Suprapubic skin (tissue), 4 donors: ENCODE data around the gene UGGT2. TPM values are rescaled to one million over a fixed set of nuclear protein-coding genes. Genes with fewer than 3 reads are reported as not detected.

ENCODE experiments used
- DNase-seq, 2 donors: peaks; one replicate each; pipeline ENCODE4 v3.0.0-alpha.2; 2019; ENCODE audit warnings: low spot score in 2 of 2
- H3K27ac ChIP-seq: fragments of 200-600 bp; sonication (generic); one replicate; pipeline ENCODE4 v1.5.1; 2019
- H3K27me3 ChIP-seq: fragments of 200-600 bp; sonication (generic); one replicate; pipeline ENCODE4 v1.5.1; 2019
- H3K36me3 ChIP-seq: fragments of 200-600 bp; sonication (generic); one replicate; pipeline ENCODE4 v1.5.1; 2019
- H3K4me1 ChIP-seq: fragments of 200-600 bp; sonication (generic); one replicate; pipeline ENCODE4 v1.5.1; 2019
- H3K4me3 ChIP-seq: fragments of 200-600 bp; sonication (generic); one replicate; pipeline ENCODE4 v1.5.1; 2019; ENCODE audit warnings: mild to moderate bottlenecking
- H3K9me3 ChIP-seq: fragments of 200-600 bp; sonication (generic); one replicate; pipeline ENCODE4 v1.5.1; 2019
- EP300 ChIP-seq: sonication (generic); formaldehyde crosslinking; IDR thresholded peaks from one replicate; pipeline ENCODE4 v1.6.1; 2017; ENCODE audit warnings: antibody characterized with exemption
- POLR2A ChIP-seq, 2 donors: fragments of 450-650 bp; IDR thresholded peaks; one replicate each; pipeline ENCODE4 v1.6.1; 2017; ENCODE audit warnings: antibody characterized with exemption in 2 of 2, mild to moderate bottlenecking in 2 of 2, moderate library complexity in 2 of 2
- POLR2AphosphoS5 ChIP-seq, 3 donors: sonication (generic); formaldehyde crosslinking; IDR thresholded peaks; one replicate each; pipeline ENCODE4 v1.6.1; 2017; ENCODE audit warnings: antibody characterized with exemption in 3 of 3
- WGBS: methylation state at CpG from one replicate; pipeline ENCODE4 v1.1.5; 2018; 5-methylcytosine and 5-hydroxymethylcytosine counted together
- total RNA-seq, 4 donors: library from RNA; depleted of rRNA; stranded (reverse); fragments of >200 nt; gene quantifications; one replicate each; pipeline ENCODE4 v1.1.0, GENCODE V29; 2016
- TF ChIP-seq, protein P1 (sequence below), 2 donors: fragments of 200-600 bp in 1 of 2; fragments of 450-650 bp in 1 of 2; sonication (generic) in 1 of 2; IDR thresholded peaks; one replicate each; pipeline ENCODE4 v1.5.1; 2016 to 2019; ENCODE audit warnings: antibody characterized with exemption in 2 of 2, mild to moderate bottlenecking in 1 of 2, moderate library complexity in 1 of 2

Gene UGGT2
- total RNA-seq, 4 donors from 2014 or later: 11.8 to 38.9 (median 13.7) TPM

DNA sequence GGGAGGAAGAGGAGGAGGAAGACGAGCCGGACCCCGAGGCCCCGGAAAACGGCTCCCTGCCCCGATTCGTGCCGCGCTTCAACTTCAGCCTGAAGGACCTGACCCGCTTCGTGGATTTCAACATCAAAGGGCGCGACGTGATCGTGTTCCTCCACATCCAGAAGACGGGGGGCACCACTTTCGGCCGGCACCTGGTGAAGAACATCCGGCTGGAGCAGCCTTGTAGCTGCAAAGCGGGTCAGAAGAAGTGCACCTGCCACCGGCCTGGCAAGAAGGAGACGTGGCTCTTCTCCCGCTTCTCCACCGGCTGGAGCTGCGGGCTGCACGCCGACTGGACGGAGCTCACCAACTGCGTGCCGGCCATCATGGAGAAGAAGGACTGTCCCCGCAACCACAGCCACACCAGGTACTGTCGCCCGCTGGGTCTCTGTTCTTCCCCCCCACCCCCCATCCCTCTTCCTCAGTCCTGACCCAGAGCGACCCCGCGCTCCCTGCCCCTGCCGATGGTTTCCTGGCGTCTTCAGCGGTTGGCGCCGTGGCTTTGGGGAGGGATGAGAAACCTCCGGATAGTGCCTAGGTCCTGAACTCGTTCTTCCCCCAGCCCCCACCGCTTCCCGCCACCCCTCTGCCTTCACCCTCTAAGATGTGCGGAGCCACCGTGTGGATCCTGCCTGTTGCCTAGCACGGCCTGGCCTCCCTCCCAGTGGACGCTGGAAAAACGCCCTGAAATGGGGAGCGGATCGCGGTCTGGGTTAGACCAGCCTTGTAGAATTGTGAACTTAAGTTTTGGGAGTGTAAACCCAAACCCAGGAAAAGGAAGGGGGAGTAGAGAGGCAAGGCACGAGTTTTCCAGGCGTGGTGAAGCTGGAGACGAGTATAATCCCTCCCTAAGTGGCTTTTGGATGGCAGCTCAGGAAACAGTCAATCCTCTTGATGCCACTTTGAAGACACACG is 38.2 kb upstream of the UGGT2 start:
- TF ChIP-seq POLR2AphosphoS5 (IDR thresholded peaks at IDR 0.05): no peak
- H3K27me3 ChIP-seq: peaks cover 78% of the 10 kb centered on the region
- H3K4me1 ChIP-seq: peaks cover 20% of the 10 kb centered on the region
- peak; percentile 65 to 75 for DNase-seq
- H3K4me3 ChIP-seq: peak overlapping the region; percentile 63
- H3K36me3 ChIP-seq: no peaks in the 10 kb centered on the region
- no peaks in the 10 kb centered on the region for H3K9me3 ChIP-seq
- no peak overlapping the region for H3K27ac ChIP-seq
- 3% methylated on average over 33 of the region's 57 CpGs for WGBS

DNA sequence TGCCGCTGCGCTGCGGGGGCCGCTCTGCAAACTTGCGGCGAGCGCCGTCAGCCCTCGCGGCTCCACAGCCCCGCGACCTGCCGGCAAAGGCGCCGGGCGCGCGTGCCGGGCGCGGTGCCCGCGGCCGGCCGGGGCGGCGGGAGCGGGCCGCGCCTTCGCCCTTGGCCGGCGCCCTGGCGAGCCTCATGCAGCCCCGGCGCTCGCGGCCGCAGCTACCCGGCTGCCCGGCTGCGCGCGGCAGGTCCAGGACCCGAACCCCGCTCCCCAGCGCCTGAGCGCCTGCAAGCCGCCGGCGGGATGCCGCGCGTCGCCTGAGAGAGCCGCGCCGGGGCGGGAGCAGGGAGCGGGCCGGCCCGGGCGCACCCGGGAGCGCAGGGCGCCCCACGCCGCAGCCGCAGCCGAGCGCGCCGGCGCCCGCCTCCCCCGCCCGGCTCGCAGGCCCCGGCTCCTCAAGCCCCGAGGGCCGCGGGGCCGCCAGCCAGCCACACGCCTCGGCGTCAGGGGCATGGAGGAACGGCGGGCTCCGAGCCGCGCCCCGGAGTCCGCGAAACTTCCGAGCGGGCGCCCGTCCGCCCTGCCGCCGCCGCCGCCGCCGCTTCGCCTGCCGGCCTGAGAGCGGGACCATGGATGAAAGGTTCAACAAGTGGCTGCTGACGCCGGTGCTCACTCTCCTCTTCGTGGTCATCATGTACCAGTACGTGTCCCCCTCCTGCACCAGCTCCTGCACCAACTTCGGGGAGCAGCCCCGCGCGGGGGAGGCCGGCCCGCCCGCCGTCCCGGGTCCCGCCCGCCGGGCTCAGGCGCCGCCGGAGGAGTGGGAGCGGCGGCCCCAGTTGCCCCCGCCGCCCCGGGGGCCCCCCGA is 37.3 kb upstream of the UGGT2 start:
- peaks cover 20% of the 10 kb centered on the region for H3K4me1 ChIP-seq
- no peaks in the 10 kb centered on the region for H3K9me3 ChIP-seq
- H3K36me3 ChIP-seq: no peaks in the 10 kb centered on the region
- peaks cover 78% of the 10 kb centered on the region for H3K27me3 ChIP-seq
- no peak overlapping the region for H3K27ac ChIP-seq
- peak overlapping the region; percentile 63 for H3K4me3 ChIP-seq
- DNase-seq: no peak
- no peak for TF ChIP-seq POLR2A (IDR thresholded peaks at IDR 0.05)
- TF ChIP-seq, protein P1, sequence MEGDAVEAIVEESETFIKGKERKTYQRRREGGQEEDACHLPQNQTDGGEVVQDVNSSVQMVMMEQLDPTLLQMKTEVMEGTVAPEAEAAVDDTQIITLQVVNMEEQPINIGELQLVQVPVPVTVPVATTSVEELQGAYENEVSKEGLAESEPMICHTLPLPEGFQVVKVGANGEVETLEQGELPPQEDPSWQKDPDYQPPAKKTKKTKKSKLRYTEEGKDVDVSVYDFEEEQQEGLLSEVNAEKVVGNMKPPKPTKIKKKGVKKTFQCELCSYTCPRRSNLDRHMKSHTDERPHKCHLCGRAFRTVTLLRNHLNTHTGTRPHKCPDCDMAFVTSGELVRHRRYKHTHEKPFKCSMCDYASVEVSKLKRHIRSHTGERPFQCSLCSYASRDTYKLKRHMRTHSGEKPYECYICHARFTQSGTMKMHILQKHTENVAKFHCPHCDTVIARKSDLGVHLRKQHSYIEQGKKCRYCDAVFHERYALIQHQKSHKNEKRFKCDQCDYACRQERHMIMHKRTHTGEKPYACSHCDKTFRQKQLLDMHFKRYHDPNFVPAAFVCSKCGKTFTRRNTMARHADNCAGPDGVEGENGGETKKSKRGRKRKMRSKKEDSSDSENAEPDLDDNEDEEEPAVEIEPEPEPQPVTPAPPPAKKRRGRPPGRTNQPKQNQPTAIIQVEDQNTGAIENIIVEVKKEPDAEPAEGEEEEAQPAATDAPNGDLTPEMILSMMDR (IDR thresholded peaks at IDR 0.05): no peak
- no CpG with 5 or more reads among the region's 133 CpGs for WGBS

DNA sequence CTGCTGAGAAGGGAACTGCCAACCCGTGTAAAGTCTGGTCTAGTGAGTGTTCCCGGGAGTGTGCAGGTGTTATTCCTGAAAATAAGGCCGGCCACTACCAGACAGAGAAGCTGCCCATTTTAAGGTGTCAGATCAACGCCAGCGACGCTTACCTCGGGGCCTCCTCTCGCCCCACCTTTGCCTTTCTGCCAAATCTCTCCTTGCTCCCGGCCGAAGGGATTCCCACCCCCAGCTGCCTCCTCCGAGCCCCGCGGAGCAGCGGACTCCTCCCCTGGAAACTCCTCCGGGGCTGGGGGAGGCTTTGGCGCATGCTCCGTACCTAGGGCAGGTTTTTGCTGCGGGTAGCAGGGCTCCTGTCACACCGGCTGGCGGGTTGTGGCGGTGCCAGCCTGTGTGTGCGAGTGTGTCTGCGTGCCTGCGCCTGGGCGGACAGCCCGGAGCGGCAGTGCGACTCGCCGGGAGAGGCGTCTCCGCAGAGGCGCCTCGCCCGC is 36.6 kb upstream of the UGGT2 start, which contains the start of gene HS6ST3:
HS6ST3 (plus strand) TSS at position 359 of the 491 bp plus-strand sequence.
- no peak for TF ChIP-seq POLR2A (IDR thresholded peaks at IDR 0.05)
- TF ChIP-seq EP300: no peak
- no peak for TF ChIP-seq POLR2AphosphoS5 (IDR thresholded peaks at IDR 0.05)
- TF ChIP-seq, protein P1 (IDR thresholded peaks at IDR 0.05): no peak
- 5% methylated on average over 3 of the region's 35 CpGs for WGBS
- H3K27me3 ChIP-seq: peaks cover 81% of the 10 kb centered on the region
- peak in 1 of 2 donors; percentile 58 for DNase-seq
- peak within 1 kb of the TSS; percentile 63 for H3K4me3 ChIP-seq
- no peaks in the 10 kb centered on the region for H3K9me3 ChIP-seq
- peaks cover 20% of the 10 kb centered on the region for H3K4me1 ChIP-seq
- no peaks in the 10 kb centered on the region for H3K36me3 ChIP-seq
- no peak within 1 kb of the TSS for H3K27ac ChIP-seq

DNA sequence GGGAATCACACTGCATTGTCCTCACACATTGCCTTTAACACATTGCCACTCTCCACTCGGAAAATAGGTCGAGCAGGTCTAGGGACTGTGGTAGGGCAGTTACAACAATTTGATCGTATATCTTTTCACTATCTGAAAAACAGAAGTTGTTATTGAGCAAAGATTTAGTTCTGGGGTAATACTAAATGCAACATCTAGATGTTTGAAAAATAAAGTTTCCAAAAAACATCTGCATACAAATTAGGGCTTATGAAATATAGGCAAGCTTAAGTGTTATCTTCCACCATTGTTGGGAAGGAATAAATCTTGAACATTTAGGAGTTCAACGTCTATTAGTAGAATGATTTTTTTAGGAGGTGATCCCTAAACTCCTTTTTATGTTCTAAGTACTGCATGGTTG is 35.9 kb upstream of the UGGT2 start:
- no peak for DNase-seq
- H3K9me3 ChIP-seq: no peaks in the 10 kb centered on the region
- TF ChIP-seq EP300 (no peak), POLR2A (IDR thresholded peaks at IDR 0.05) (no peak), POLR2AphosphoS5 (IDR thresholded peaks at IDR 0.05) (no peak)
- TF ChIP-seq, protein P1 (IDR thresholded peaks at IDR 0.05): no peak
- peaks cover 20% of the 10 kb centered on the region for H3K4me1 ChIP-seq
- H3K36me3 ChIP-seq: no peaks in the 10 kb centered on the region
- 46% methylated on average over 4 of the region's 4 CpGs for WGBS
- no peak overlapping the region for H3K4me3 ChIP-seq
- no peak overlapping the region for H3K27ac ChIP-seq
- H3K27me3 ChIP-seq: peaks cover 77% of the 10 kb centered on the region

DNA sequence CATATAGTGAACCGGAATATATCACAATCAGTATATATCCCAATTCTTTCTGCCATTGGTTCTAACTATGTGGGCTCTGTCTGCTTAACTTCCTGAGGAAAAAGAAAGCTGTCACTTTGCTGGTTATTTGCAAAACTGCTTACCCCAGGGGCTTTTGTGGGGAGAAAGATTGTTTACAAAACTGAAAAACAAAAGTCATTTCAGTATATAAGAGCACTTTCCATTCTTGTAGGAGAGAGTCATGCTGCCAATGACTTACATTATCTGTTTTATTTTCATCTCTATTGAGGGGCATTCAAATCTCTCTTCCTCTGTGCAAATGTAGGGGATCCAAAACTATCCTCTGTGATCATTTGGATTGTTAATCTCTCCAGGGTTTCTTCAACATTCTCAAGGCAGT is 33.5 kb upstream of the UGGT2 start:
- 94% methylated on average over 1 of the region's 1 CpG for WGBS
- DNase-seq: no peak
- Histone ChIP-seq H3K4me3 (no peak overlapping the region), H3K4me1 (peaks cover 19% of the 10 kb centered on the region), H3K27me3 (peaks cover 55% of the 10 kb centered on the region), H3K27ac (no peak overlapping the region), H3K9me3 (no peaks in the 10 kb centered on the region), H3K36me3 (no peaks in the 10 kb centered on the region)
- TF ChIP-seq, protein P1 (IDR thresholded peaks at IDR 0.05): no peak
- TF ChIP-seq POLR2A (IDR thresholded peaks at IDR 0.05) (no peak), EP300 (no peak), POLR2AphosphoS5 (IDR thresholded peaks at IDR 0.05) (no peak)
